Measurements from ENCODE around the gene TDRKH.

DNA sequence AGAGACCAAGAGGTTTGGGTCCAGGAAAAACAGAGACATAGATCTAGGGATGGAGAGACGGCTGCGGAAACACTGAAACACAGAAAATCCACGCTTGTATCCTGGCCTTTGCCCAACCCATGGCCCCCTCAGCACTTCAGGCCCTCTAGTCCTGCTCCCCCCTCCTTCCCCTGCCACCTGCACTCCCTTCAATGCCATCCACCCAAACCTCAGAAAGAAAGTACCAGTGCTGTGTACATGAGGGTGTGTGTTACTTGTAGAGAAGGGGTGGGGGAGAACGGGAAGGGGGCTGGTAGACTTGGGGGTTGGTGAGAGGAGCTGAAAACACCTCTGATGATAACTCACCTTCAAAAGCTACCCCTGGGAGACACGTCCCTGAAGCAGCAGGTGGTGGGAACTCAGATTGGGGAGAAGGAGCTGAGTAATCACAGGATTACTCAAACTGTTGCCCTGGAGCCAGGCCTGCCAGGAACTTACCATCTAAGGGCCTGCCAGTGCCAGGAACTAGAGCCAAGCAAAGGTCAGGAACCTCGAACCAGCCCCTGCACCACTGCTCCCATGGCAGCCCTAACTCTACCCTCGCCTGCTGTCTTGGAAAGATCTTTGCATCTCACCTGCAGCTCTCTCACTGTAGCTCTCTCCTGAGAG is 29.8 kb upstream of the TDRKH start:
- no peak for TF ChIP-seq GATA1 (IDR thresholded peaks at IDR 0.05; ENCODE audit: low read depth, low read length)
- no peak for TF ChIP-seq POLR2A (IDR thresholded peaks at IDR 0.05; ENCODE audit: low read length)
